Right hindlimb (tissue), 1 donor: ENCODE data around the gene MRTFA.
"Not testable (repeated sequence)": the region's sequence is repeated elsewhere in the genome, so short reads cannot be mapped to it uniquely, and the experiment has no call there.

Source experiments
- DNase-seq: peaks from one replicate; pipeline ENCODE4 v3.0.0-alpha.2; 2018

MRTFA gene

DNA sequence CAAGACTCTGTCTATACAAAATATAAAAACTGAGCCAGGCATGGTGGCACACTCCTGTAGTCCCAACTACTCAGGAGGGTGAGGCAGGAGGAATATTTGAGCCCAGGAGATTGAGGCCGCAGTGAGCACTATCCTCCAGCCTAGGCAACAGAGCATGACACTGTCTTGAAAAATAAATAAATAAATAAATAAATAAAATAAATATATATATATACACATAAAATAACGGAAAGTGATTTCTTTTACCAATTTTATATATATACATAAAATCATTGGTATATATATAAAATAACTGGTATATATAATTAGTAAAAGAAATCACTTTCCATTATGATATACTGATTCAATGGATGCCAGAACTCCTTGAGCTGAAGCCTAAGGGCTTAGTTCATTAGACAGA, 91.8 kb downstream of the MRTFA start:
- DNase-seq, result no peak

DNA sequence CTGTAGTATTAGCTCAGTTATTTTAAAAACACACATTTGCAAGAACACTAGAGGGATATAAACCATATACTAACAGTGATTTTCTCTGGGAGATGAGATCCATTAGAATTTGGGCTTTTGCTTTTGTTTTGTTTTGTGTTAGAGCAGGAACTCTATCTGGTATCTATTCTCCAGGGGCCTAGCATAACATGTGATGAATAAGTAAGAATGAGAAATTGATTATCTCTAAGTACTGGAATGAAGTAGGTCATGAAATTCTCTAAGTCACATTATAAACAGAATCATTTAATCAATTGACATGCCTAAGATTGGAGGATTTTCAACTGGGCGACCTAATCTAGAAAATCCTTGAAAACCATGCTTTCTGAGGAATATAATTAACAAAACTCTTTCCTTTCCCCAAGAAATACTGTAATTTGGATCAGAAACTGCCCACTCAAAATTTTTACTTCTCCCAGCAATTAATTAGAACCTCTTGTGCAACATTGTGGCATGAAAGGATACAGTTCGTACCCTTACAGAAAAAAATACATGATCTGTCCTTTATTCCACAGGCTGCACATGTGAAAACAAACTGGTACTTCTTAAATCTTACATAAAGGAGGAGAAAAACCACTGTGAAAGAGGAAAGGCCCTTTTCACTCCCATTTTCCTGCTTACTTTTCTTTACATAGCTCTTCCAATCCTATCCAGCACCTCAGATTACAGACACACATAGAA, 93.5 kb downstream of the MRTFA start:
- no peak for DNase-seq

DNA sequence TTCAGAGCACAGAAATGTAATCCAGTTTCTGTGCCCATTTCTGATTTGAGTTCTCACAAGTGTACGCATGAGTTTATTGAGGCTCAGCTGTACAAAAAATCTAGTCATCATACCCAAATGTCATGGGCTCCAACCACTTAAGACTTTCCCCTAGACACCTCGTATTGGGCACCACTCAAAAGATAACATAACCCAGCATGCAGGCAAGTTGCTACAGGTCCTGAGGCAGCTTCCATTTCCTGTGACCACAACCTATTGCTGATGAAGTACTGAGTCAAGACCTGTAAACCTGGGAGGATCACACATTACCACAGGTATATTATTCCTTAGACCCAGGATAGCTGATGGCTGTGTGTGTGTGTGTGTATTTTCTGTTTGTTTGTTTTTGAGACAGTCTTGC, 95.2 kb downstream of the MRTFA start:
- no peak for DNase-seq

DNA sequence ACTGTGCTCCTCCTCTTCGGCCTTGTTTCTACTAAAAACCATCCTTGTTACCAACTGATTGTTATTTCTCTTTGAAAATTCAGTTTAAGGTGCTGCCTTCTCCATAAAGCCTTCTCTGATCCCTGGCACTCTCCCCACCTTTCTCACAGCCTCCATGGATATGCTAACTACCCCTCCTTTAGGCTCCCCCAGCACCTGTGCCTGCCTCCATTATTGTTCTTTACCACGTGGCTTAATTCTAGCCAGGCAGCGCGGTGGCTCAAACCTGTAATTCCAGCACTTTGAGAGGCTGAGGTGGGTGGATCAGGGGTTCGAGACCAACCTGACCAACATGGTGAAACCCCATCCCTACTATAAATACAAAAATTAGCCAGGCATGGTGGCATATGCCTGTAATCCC, 96.3 kb downstream of the MRTFA start:
- no peak for DNase-seq

DNA sequence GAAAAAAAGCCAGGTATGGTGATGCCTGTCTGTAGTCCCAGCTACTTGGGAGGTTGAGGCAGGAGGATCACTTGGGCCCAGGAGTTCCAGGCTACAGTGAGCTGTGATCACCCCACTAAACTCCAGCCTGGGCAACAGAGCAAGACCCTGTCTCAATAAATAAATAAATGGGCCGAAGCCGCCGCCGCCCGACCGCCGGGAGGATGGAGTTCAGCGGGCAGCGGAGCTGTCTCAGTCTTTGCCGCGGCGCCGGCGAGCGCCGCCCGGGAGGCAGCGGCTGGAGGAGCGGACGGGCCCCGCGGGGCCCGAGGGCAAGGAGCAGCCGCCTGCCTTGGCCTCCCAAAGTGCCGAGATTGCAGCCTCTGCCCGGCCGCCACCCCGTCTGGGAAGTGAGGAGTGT, 100.4 kb downstream of the MRTFA start:
- DNase-seq, result not testable (repeated sequence)

DNA sequence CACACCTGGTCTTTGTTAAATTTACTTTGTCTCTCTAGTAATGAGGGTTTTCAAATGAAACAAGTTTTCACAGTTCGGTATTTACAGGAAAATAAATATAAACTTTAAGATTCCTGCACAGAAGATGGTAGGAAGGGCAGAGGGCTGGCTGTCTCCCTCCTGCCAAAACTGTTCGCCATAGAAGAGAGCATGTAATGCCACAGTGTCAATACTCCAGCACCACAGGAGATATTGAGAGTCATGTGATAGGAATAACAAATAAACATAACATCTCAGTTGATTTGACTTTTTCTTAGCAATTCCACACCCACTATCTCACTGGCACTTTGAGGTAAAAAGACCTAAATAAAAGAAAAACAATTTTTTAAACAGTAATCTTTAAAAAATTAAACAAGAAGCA, 100.9 kb downstream of the MRTFA start:
- no peak for DNase-seq

DNA sequence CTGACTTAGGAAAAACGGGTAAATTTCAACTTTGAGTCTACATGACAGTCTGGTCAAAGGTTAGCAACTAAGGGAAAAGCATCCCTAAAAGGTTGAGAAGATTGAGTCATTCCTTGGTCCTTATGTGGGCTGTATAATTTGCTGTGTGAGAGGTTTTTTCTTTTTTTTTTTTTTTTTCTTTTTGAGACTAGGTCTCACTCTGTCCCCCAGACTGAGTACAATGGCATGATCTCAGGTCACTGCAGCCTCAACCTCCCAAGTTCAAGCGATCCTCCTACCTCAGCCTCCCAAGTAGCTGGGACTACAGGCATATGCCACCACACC, 101.4 kb downstream of the MRTFA start:
- no peak for DNase-seq

DNA sequence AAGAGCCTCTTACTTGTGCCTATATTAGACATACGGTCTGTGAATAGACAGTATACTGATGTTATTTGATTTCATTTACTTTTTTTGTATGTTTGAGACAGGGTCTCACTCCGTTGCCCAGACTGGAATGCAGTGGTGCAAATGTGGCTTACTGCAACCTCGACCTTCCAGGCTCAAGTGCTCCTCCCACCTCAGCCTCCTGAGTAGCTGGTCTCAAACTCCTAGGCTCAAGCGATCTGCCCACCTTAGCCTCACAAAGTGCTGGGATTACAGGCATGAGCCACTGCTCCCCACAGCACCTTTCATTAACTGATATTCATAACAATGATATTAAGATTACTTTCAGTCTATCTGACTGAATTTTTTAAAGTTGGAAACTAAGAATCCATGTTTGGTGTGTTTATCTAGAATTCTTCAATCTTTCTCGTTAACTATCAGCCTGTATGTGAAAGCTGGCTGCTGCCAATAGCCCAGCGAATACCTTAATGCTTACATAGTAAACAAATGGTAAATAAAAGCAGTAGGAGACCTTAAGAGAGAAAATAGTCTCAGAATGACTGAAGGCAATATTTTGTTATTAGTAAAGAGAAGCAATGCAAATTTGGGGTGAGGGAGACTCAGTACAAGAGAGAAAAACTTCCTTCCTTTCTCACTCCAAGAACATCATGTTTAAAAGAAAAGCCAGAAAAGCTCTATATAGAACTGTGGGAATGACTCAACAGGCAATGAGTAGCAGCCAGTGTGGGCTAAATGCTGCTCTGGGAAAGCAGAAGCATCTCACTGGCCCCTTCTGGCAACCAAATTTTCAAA, 101.9 kb downstream of the MRTFA start:
- DNase-seq, result no peak

DNA sequence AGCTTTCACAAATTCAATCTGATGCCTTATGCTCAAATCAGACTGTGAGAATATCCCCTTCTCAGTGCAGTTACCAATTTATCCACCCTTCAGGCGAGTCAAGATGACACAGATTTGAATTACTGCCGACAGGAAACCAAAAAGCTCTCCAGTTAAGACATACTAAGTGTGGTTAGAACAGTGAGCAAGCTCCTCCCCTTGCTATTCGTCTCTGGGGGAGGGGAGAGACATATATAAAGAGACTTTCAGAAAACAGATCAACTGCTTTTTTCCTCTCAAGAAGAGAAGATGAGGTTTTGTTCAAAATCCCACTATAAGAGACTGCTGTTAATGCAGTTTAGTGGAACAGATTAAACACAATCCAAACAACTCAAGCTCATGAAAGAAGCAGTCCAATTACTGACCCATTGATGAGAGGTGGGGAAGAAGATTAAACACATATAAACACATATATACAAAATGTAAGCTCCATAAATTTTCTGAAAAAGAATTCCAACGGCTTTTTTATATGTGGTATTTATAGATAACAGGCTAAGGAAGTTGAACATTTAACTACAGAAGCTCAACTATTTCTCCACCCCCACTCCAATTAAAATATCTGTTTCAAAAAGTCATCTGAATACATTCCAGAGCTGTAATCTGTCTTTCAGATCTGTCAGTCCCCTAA, 102.7 kb downstream of the MRTFA start:
- no peak for DNase-seq

DNA sequence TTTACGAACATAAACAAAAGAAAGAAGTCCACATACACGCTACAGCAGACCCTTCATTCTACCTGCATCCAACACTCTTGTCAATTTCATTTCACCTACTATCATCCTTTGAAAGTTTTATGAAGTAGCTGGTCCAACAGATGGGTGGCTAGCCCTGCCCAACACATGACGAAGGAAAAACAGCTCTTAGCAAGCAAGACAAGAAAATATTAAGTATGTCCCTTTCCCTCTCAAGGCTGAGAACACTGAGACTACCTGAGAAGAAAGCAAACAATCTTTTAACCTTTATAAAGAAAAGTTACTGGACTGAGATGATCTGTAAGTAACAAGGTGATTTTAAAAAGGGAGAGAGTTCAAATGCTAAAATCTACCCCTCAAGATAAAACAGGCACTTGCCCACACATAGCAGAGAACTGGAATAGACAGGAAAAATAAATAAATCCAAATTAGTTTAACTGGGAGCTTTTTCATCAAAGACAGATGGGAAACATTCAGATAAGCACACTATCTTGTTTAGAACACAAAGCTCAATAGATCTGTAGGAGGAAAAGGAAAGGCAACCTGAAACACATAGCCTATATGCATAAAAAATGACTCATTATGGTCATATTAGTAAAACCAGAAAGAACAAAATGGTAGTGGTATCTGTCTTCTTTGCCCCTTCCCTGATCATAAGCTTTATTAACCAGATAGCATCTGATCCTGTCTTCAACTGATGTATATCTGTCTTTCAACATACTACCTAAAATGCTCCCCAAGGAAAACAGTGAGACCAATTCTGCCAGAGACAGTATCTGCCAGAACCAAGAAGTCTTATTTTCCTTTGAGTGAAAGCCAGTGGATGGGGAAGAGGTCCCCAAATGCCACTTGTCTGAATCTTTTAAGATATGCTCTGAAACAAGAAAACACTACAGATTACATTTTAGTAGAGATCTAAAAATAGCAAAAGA, 104.3 kb downstream of the MRTFA start:
- DNase-seq, result no peak

DNA sequence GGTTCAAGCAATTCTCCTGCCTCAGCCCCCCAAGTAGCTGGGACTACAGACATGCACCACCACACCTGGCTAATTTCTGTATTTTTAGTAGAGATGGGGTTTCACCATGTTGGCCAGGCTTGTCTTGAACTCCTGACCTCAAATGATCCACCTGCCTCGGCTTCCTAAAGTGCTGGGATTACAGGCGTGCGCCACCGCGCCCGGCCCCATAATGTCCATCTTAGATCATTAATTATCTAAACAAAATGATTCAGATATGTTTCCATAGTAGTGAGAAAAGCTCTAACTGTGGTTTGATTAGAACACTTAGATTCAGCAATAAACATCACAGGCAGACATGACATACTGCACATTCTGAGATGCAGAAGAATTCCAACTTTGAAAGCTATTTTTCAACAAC, 106.1 kb downstream of the MRTFA start:
- not testable (repeated sequence) for DNase-seq

DNA sequence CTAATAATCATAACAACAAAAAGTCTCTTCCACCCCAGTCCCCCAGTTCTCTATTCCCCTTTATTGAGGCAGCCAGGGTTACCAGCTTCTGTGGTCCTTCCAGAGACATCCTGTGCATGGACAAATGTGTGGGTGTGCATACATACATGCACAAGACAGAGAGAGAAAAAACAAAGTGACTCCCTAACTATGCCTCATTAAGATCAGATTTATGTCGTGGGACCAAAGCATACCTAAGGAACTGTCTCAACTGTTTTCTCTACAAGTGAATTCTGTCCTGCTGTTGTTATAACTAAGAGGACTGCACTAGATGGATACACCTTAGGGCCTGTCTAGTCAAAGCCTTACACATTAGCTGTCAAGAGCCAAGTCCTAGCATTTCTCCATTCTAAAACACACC, 106.7 kb downstream of the MRTFA start:
- no peak for DNase-seq

DNA sequence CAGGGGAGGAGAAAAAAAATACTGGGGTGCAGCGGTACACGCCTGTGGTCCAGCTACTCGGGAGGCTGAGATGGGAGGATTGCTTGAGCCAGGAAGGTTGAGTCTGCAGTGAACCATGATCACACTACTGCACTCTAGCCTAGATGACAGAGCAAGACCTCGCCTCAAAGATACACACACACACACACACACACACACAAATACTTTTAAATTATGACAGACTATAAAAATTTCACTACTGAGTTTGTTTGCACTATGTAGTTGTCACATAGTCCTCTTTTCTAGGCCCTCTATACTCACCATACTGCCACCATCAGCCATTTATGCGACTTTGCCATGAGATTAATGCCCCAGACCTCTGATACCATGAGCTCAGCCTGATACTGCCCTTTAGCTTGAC, 109.6 kb downstream of the MRTFA start:
- DNase-seq, result no peak

DNA sequence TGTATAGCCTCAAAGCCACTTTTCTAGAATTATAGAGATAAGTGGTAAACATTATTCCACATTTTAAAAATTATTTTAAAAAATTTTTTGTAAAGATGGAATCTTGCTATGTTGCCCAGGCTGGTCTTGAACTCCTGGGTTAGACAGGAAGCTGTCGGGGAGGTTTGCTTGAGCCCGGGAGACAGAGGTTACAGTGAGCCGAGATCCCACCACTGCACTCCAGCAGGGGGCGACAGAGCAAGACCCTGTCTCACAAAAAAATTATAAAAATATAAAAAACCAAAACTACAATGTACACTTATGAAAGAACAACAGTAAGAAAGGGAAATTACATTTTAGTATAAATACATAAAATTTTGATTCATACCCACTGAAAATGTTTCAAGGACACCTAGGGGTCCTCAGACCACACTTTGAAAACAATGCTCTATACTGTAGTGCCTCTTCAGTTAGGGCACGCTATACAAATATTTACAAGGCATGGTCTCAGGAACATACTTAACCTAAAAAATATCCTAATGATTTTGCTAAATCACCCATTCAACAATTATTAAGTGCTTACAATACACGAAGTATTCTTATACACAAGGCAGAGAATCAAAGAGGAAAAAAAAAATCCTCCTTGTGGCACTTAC, 111.2 kb downstream of the MRTFA start:
- DNase-seq, result peak; percentile 49

DNA sequence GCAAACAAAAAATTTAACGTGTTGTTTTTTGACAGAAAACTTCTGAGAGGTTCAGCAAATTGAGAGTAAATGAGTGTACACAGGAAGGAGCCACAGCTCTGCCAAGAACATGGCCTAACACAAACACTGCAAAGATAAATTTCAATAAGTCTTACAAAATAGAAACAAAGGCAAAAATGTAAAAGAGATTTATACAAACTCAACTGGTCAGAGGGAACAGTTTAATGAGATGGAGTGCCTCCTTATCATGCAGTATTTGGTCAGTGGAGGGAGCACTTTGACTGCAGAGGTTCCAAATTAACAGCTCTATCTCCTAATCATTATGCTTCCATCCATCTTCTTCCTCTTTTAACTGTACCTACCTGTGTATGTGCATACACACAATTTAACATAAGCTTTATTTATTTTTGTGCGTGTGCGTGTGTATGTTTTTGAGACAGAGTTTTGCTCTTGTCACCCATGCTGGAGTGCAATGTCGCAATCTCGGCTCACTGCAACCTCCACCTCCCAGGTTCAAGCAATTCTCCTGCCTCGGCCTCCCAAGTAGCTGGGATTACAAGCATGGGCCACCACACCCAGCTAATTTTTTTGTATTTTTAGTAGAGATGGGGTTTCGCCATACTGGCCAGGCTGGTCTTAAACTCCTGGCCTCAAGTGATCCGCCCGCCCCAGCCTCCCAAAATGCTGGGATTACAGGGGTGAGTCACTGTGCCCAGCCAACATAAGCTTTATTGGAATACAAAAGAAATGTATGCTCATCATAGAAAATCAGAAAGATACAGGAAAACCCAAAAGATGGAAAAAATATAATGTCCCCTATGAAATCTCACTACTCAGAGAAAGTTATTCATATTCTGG, 111.9 kb downstream of the MRTFA start:
- DNase-seq, result no peak

DNA sequence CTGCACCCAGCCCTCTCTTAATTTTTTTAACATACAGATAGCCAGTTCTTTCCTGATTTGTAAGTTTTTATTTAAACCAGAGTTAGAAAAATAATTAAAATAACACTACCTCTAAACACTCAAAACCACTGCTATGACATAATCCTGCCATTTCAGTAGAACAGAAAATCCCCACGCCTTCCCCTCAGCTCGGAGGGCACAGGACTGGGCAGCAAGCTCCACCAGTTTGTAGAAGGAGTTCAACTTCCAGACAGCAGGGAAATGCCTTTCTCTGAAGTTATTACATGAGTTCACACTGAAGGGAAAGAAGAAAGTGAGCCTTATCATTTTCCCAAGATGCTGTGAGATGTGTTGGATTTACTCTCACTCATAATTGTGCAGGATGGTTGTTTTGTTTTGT, 114.4 kb downstream of the MRTFA start:
- DNase-seq, result no peak

DNA sequence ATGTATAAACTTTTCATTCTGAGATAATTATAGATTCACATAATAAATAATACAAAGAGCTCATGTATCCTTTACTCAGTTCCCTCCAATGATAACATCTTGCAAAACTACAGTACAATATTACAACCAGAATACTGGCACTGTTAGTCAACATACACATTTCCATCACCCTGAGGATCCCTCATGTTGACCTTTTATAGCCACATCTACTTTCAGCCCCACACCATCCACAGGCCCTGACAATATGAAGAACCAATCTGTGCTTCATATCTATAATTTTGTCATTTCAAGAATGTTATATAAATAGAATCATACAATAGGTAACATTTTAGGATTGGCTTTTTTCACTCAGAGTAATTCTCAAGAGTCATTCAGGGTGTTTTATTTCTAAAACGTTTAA, 115.5 kb downstream of the MRTFA start:
- DNase-seq, result no peak

DNA sequence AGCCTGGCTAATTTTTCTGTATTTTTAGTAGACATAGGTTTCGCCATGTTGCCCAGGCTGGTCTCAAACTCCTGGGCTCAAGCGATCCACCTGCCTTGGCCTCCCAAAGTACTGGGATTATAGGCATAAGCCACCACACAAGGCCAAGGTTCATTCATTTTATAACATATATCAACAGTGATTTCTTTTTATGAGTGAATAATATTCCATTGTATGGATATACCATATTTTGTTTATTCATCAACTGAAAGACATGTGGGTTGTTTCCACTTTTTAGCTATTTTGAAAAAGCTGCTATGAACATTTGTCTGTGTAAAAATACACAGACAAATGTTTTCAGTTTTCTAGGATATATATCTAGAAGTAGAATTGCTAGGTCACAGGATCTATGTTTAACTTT, 116.0 kb downstream of the MRTFA start:
- no peak for DNase-seq

DNA sequence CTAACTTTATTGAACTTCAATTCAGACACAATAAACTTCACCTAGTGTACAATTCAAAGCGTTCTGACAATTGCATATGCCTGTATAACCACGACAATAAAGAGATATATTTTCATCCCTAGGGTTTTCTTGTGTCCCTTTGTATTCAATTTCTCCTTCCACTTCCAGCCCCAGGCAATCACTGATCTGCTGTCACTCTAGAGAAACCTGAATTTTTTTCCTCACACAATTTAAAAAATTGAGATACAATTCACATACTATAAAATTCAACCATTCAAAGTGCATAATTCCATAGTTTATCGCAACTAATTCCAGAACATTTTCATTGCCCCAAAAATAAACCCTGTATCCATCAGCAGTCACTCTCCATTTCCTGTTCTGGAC, 116.6 kb downstream of the MRTFA start:
- DNase-seq, result no peak

DNA sequence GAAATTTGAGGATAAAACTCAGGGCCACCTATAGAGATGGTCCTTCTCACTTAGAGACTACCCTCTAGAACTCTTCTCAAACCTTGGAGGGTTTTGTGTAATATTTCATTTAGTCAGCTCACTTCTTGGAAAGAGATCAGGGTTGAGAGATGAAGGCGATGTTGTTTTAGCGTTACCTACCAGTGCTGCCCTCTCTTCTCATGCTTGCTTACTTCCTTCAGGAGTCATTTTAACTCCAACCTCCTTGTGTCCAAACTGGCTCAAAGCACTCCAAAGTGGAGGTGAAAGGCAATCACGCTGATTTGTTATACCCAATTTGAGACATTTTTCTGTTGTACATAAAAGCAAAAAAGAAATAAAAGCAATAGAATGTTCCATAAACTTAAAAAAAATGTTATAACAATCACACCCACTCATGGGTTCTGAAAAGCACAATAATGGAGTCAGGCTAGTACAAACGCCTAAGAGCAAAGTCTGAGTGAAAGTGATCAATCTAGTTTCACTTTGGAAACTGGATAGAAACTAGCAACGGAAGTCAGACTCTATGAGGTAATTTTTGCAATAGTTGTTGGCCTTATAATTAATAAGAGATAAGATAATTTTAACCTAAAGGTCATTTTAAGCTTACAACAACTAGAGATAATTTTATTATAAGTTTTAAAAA, 117.1 kb downstream of the MRTFA start:
- DNase-seq, result no peak

DNA sequence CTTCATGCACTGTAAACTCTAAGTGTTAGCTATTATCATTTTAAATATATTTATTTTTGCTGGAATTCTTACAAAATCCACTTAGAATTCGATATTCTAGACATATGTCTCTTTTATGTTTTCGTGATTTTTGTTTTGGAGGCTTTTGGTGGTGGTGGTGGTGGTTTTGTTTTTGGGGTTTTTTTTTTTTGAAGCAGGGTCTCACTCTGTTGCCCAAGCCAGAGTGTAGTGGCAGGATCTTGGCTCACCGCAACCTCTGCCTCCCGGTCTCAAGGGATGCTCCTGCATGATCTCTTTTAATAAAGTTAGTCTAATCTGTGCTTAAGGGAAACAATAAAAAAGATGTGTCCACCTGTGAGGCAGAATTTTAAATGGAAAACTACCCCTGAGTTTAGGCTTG, 117.7 kb downstream of the MRTFA start:
- DNase-seq, result no peak
